ENCODE data around the gene CD6.

- TF ChIP-seq CTCF (optimal IDR thresholded peaks at IDR 0.05 in 1 of 3, IDR thresholded peaks at IDR 0.05 in 1 of 3, conservative IDR thresholded peaks at IDR 0.05 in 1 of 3; ENCODE audit: extremely low read depth in 1 of 3, insufficient read depth in 2 of 3, low read length in 3 of 3) (peak in 1 of 3 experiments; percentile 25), EZH2 (IDR thresholded peaks at IDR 0.05; ENCODE audit: low read length) (no peak)
These were observed 36.0 kb downstream of the CD6 start for GRCh38 chr11:61007383-61007955.

Data from keratinocyte (primary cell).